HFF-Myc (cell line): ENCODE measurements around the gene ZDHHC13.

Experiments used
- DNase-seq: peaks from one replicate; pipeline ENCODE4 v3.0.0-alpha.2; 2011; ENCODE audit warnings: low read depth; ENCODE audit errors: extremely low read depth
- H3K4me3 ChIP-seq: replicated peaks from 2 replicates; pipeline ENCODE4 v1.5.1; 2011; ENCODE audit warnings: low read depth, mild to moderate bottlenecking, control low read depth, low read length
- CTCF ChIP-seq: IDR thresholded peaks from 2 replicates; pipeline ENCODE4 v1.5.1; 2012; ENCODE audit warnings: mild to moderate bottlenecking, low read depth, low read length, control low read depth; ENCODE audit errors: missing control alignments

ZDHHC13 gene

DNA sequence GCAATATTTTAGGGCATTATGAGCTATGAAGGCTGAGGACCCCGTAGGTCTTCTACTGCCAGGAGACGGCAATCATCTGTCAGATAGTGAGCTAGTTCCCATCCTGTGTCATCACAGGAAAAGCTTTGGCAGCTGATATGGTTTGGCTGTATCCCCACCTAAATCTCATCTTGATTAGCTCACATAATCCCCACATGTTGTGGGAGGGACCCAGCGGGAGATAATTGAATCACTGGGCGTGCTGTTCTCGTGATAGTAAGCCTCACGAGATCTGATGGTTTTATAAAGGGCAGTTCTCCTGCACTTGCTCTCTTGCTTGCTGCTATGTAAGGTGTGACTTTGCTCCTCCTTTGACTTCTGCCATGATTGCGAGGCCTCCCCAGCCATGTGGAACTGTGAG is 66.7 kb downstream of the ZDHHC13 start:
- no peak for DNase-seq
- TF ChIP-seq CTCF = no peak
- H3K4me3 ChIP-seq = no peak overlapping the region

DNA sequence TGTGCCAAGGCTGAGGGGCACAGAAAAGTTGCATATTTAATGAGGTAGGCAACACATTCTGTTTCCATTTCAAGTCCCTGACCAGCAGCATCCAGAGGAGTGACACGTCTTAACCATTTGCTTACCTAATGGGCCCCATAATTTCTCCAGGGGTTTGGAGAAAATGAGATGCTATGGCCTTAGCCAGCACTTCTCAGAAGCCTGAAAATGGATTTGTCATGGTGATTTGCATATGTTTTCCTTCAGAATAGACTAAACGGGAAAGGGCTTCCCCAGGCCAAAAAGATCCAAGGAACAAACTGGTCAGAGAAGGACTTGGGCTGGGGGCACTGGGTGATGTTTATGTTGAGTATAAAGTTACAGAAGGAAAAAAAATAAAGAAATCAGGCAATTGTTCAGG is 68.1 kb downstream of the ZDHHC13 start:
- no peak overlapping the region for H3K4me3 ChIP-seq
- no peak for TF ChIP-seq CTCF
- DNase-seq = no peak

- no peak overlapping the region for H3K4me3 ChIP-seq
- DNase-seq = no peak
- TF ChIP-seq CTCF = no peak
Measured at GRCh38 chr11:19185516-19186052, 68.6 kb downstream of the ZDHHC13 start.

GRCh38 chr11:19187114-19187832 is 70.3 kb downstream of the ZDHHC13 start:
- no peak overlapping the region for H3K4me3 ChIP-seq
- no peak for TF ChIP-seq CTCF
- DNase-seq = no peak

- no peak overlapping the region for H3K4me3 ChIP-seq
- TF ChIP-seq CTCF = no peak
- DNase-seq = no peak
Measured at GRCh38 chr11:19187833-19188258, 70.9 kb downstream of the ZDHHC13 start.

GRCh38 chr11:19191530-19192169 is 74.7 kb downstream of the ZDHHC13 start:
- no peak for DNase-seq
- H3K4me3 ChIP-seq = no peak overlapping the region
- no peak for TF ChIP-seq CTCF
